ENCODE data around the gene MPPED1. TPM values are rescaled to one million over a fixed set of nuclear protein-coding genes. Genes with fewer than 3 reads are reported as not detected.

The MPPED1 gene
- total RNA-seq, 1 donor from 2014 or later, result not detected

DNA sequence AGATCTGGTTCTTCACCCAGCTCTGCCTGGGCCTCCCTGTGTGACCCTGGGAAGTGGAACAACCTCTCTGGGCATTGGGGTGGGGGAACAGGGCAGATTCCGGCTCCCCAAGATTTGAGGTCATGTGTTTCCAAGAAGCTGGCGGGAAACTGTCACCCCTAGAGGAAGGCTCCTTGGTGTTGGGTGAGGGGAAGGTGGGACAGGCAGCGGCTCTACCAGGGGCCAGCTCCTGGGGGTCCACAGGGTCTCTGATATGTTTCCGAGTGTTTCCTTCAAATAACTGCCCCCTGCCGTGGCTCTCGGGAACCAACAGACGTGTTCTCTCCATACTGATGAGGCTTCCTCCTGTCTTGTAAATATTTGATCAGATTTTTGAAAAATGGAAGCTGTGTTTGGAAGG, 78.5 kb downstream of the MPPED1 start:
- Histone ChIP-seq H3K4me1 (no peaks in the 10 kb centered on the region), H3K27ac (replicated peaks) (no peak overlapping the region), H3K36me3 (no peaks in the 10 kb centered on the region), H3K27me3 (ENCODE audit: low read depth) (peaks cover 76% of the 10 kb centered on the region), H3K9me3 (replicated peaks) (no peaks in the 10 kb centered on the region), H3K4me3 (no peak overlapping the region)
- intact Hi-C loops (cut with micrococcal nuclease), result no loop called here
- TF ChIP-seq CTCF (IDR thresholded peaks at IDR 0.05; ENCODE audit: borderline replicate concordance), result no peak
- DNase-seq, result no peak

- peaks cover 68% of the 10 kb centered on the region for H3K27me3 ChIP-seq (ENCODE audit: low read depth)
- intact Hi-C loops (cut with micrococcal nuclease), result no loop called here
- DNase-seq, result no peak
These were observed 79.4 kb downstream of the MPPED1 start for GRCh38 chr22:43491177-43491576.

GRCh38 chr22:43491737-43492136, 79.9 kb downstream of the MPPED1 start:
- H3K9me3 ChIP-seq (replicated peaks), result no peaks in the 10 kb centered on the region
- intact Hi-C loops (cut with micrococcal nuclease), result no loop called here

More at GRCh38 chr22:43491177-43491576, 79.4 kb downstream of the MPPED1 start:
- Histone ChIP-seq H3K27ac (replicated peaks) (no peak overlapping the region), H3K9me3 (replicated peaks) (no peaks in the 10 kb centered on the region), H3K4me1 (no peaks in the 10 kb centered on the region), H3K36me3 (no peaks in the 10 kb centered on the region), H3K4me3 (no peak overlapping the region)
- no peak for TF ChIP-seq CTCF (IDR thresholded peaks at IDR 0.05; ENCODE audit: borderline replicate concordance)

GRCh38 chr22:43493297-43493696, 81.5 kb downstream of the MPPED1 start:
- no peaks in the 10 kb centered on the region for H3K36me3 ChIP-seq
- TF ChIP-seq CTCF (IDR thresholded peaks at IDR 0.05; ENCODE audit: borderline replicate concordance), result no peak
- H3K4me1 ChIP-seq, result no peaks in the 10 kb centered on the region
- H3K9me3 ChIP-seq (replicated peaks), result no peaks in the 10 kb centered on the region
- no peak overlapping the region for H3K4me3 ChIP-seq
- intact Hi-C loops (cut with micrococcal nuclease), result no loop called here
- H3K27ac ChIP-seq (replicated peaks), result no peak overlapping the region
- H3K27me3 ChIP-seq (ENCODE audit: low read depth), result peaks cover 46% of the 10 kb centered on the region
- DNase-seq, result no peak

More at GRCh38 chr22:43491737-43492136, 79.9 kb downstream of the MPPED1 start:
- Histone ChIP-seq H3K36me3 (no peaks in the 10 kb centered on the region), H3K27ac (replicated peaks) (no peak overlapping the region), H3K4me3 (no peak overlapping the region), H3K27me3 (ENCODE audit: low read depth) (peaks cover 62% of the 10 kb centered on the region), H3K4me1 (no peaks in the 10 kb centered on the region)
- no peak for TF ChIP-seq CTCF (IDR thresholded peaks at IDR 0.05; ENCODE audit: borderline replicate concordance)
- no peak for DNase-seq

DNA sequence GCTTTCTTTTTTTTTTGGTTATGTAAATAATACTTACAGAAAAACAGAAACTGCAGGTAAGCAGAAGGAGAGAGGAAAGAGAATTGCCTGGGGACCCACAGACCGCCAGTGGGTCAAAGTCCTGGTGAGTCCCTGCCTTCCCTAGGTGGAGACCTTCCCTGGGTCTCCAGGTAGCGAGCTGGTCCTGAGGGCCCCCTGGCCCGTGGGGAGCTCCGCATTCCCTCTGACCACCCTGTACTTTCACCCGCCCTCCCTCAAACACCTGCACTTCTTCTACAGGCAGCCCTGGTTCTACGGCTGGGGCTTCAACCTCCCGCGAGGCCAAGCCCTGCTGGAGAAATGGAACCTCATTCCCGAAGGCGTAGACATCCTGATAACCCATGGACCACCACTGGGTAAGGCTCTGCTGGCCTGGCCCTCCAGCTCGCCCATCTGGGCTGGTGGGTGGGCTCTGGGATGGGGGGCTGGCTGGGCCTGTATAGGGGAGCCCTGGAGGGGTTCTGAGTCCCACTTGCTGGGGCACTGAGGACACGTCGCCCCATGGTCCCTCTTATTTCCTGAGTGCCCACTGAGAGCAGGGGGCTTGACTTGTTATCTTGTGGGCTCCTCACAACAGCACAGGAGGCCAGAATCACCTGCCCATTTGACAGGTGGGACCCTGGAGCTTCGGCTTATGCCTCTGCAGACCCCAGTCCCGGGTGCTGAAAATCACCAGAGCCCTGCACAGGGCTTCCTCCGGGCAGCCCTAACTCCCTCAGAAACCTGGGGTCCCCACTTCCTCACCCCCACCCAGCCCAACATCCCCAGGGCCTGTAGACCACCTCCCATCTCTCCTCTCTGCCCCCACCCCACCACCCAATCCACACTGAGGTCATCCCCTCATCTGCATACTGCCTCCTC, 86.4 kb downstream of the MPPED1 start:
- no peak for DNase-seq
- H3K4me1 ChIP-seq, result no peaks in the 10 kb centered on the region
- no peaks in the 10 kb centered on the region for H3K36me3 ChIP-seq
- no peak overlapping the region for H3K4me3 ChIP-seq
- H3K27me3 ChIP-seq (ENCODE audit: low read depth), result peaks cover 22% of the 10 kb centered on the region
- intact Hi-C loops (cut with micrococcal nuclease), result no loop called here
- H3K27ac ChIP-seq (replicated peaks), result no peak overlapping the region
- no peak for TF ChIP-seq CTCF (IDR thresholded peaks at IDR 0.05; ENCODE audit: borderline replicate concordance)
- no peaks in the 10 kb centered on the region for H3K9me3 ChIP-seq (replicated peaks)

All from left ventricle myocardium inferior (tissue), 1 donor.